Neural progenitor cell (in vitro differentiated cells): ENCODE data around the gene VSTM4. TPM values are rescaled to one million over a fixed set of nuclear protein-coding genes. Genes with fewer than 3 reads are reported as not detected.

Source experiments
- DNase-seq: peaks from one replicate; pipeline ENCODE4 v3.0.0-alpha.2; 2016; ENCODE audit warnings: low spot score
- H2AFZ ChIP-seq: fragments of 200-600 bp; sonication (generic); replicated peaks from 2 replicates; pipeline ENCODE4 v1.6.1; 2016; ENCODE audit warnings: antibody characterized with exemption
- H3F3A ChIP-seq: fragments of 200-600 bp; sonication (generic); 2 replicates; pipeline ENCODE4 v1.6.1; 2016; ENCODE audit warnings: antibody characterized with exemption, low read depth
- H3K27ac ChIP-seq: fragments of 200-600 bp; sonication (generic); 2 replicates; pipeline ENCODE4 v1.5.1; 2016; ENCODE audit warnings: mild to moderate bottlenecking
- H3K27me3 ChIP-seq: fragments of 200-600 bp; sonication (generic); 2 replicates; pipeline ENCODE4 v1.6.1; 2016; ENCODE audit warnings: mild to moderate bottlenecking, moderate library complexity
- H3K36me3 ChIP-seq: fragments of 200-600 bp; sonication (generic); 2 replicates; pipeline ENCODE4 v1.5.1; 2016
- H3K4me1 ChIP-seq: fragments of 200-600 bp; sonication (generic); 2 replicates; pipeline ENCODE4 v1.6.1; 2016; ENCODE audit warnings: mixed run types
- H3K4me2 ChIP-seq: fragments of 200-600 bp; sonication (generic); 2 replicates; pipeline ENCODE4 v1.6.1; 2016
- H3K4me3 ChIP-seq: fragments of 200-600 bp; sonication (generic); 2 replicates; pipeline ENCODE4 v1.5.1; 2016
- H3K79me2 ChIP-seq: fragments of 200-600 bp; sonication (generic); 2 replicates; pipeline ENCODE4 v1.6.1; 2016; ENCODE audit warnings: low read depth
- H3K9ac ChIP-seq: fragments of 200-600 bp; sonication (generic); 2 replicates; pipeline ENCODE4 v1.6.1; 2016
- H3K9me3 ChIP-seq: fragments of 200-600 bp; sonication (generic); 2 replicates; pipeline ENCODE4 v1.5.1; 2016; ENCODE audit warnings: low read depth
- H4K20me1 ChIP-seq: fragments of 200-600 bp; sonication (generic); 2 replicates; pipeline ENCODE4 v1.6.1; 2016; ENCODE audit warnings: low read depth
- H3K27ac Mint-ChIP-seq: 3 replicates; pipeline ENCODE4 v1.8.0; 2021; ENCODE audit warnings: mixed read lengths
- H3K27me3 Mint-ChIP-seq: 2 replicates; pipeline ENCODE4 v1.8.0; 2022; ENCODE audit warnings: low read depth, mild to moderate bottlenecking, inconsistent platforms, moderate library complexity, mixed read lengths; ENCODE audit not compliant: insufficient read depth
- H3K36me3 Mint-ChIP-seq: 3 replicates; pipeline ENCODE4 v1.8.0; 2021; ENCODE audit warnings: mixed read lengths
- H3K4me1 Mint-ChIP-seq: 3 replicates; pipeline ENCODE4 v1.8.0; 2021; ENCODE audit warnings: mixed read lengths
- H3K4me3 Mint-ChIP-seq: 3 replicates; pipeline ENCODE4 v1.8.0; 2021; ENCODE audit warnings: mild to moderate bottlenecking, moderate library complexity, mixed read lengths
- H3K9me3 Mint-ChIP-seq: 3 replicates; pipeline ENCODE4 v1.8.0; 2020; ENCODE audit warnings: mixed read lengths
- CTCF ChIP-seq: fragments of 200-600 bp; sonication (generic); IDR thresholded peaks from 2 replicates; pipeline ENCODE4 v1.5.1; 2017; ENCODE audit warnings: antibody characterized with exemption, mild to moderate bottlenecking
- EZH2 ChIP-seq: fragments of 200-600 bp; sonication (generic); IDR thresholded peaks from 2 replicates; pipeline ENCODE4 v1.6.1; 2017; ENCODE audit warnings: antibody characterized with exemption, mild to moderate bottlenecking, moderate library complexity
- EZH2phosphoT487 ChIP-seq: fragments of 200-600 bp; sonication (generic); IDR thresholded peaks from 2 replicates; pipeline ENCODE4 v1.6.1; 2017; ENCODE audit warnings: antibody characterized with exemption
- total RNA-seq: library from RNA; depleted of rRNA; stranded (reverse); fragments of >200 nt; gene quantifications from 2 replicates; pipeline ENCODE4 v1.2.3, GENCODE V29; 2015; ENCODE audit warnings: low replicate concordance

Gene VSTM4
- total RNA-seq, 1 donor from 2014 or later: 0.92 TPM

- H3K9me3 Mint-ChIP-seq: peaks cover 5% of the 10 kb centered on the region
- no peak overlapping the region for H3K27ac ChIP-seq
- no peaks in the 10 kb centered on the region for H3F3A ChIP-seq
- no peaks in the 10 kb centered on the region for H3K27me3 ChIP-seq
- H3K4me1 Mint-ChIP-seq: no peaks in the 10 kb centered on the region
- no peaks in the 10 kb centered on the region for H3K36me3 ChIP-seq
- no peak overlapping the region for H2AFZ ChIP-seq
- TF ChIP-seq EZH2: no peak
- TF ChIP-seq CTCF: no peak
- no peak for TF ChIP-seq EZH2phosphoT487
- H3K9me3 ChIP-seq: no peaks in the 10 kb centered on the region
- no peaks in the 10 kb centered on the region for H3K36me3 Mint-ChIP-seq
- DNase-seq: no peak
- H3K4me3 Mint-ChIP-seq: no peak overlapping the region
- H3K4me2 ChIP-seq: no peak overlapping the region
- H3K27me3 Mint-ChIP-seq: peaks cover 6% of the 10 kb centered on the region
- H3K9ac ChIP-seq: no peak overlapping the region
- no peaks in the 10 kb centered on the region for H3K79me2 ChIP-seq
- no peaks in the 10 kb centered on the region for H3K4me1 ChIP-seq
- H3K27ac Mint-ChIP-seq: no peak overlapping the region
- no peaks in the 10 kb centered on the region for H4K20me1 ChIP-seq
- H3K4me3 ChIP-seq: no peak overlapping the region
These were observed 16.4 kb upstream of the VSTM4 start for GRCh38 chr10:49131507-49132361.

GRCh38 chr10:49129376-49129775 lies 14.1 kb upstream of the VSTM4 start:
- no peak overlapping the region for H3K27ac Mint-ChIP-seq
- H3K36me3 ChIP-seq: no peaks in the 10 kb centered on the region
- H4K20me1 ChIP-seq: no peaks in the 10 kb centered on the region
- H3K4me1 Mint-ChIP-seq: no peaks in the 10 kb centered on the region
- H3K27me3 Mint-ChIP-seq: peaks cover 4% of the 10 kb centered on the region
- no peak overlapping the region for H3K27ac ChIP-seq
- H3K79me2 ChIP-seq: no peaks in the 10 kb centered on the region
- H3K36me3 Mint-ChIP-seq: no peaks in the 10 kb centered on the region
- H3F3A ChIP-seq: no peaks in the 10 kb centered on the region
- no peak overlapping the region for H3K4me3 ChIP-seq
- H3K4me1 ChIP-seq: no peaks in the 10 kb centered on the region
- H3K9me3 Mint-ChIP-seq: peaks cover 7% of the 10 kb centered on the region
- H3K9me3 ChIP-seq: no peaks in the 10 kb centered on the region
- no peak overlapping the region for H3K9ac ChIP-seq
- TF ChIP-seq EZH2 (no peak), CTCF (no peak), EZH2phosphoT487 (no peak)
- no peak for DNase-seq
- H3K4me3 Mint-ChIP-seq: no peak overlapping the region
- H2AFZ ChIP-seq: no peak overlapping the region
- H3K27me3 ChIP-seq: no peaks in the 10 kb centered on the region
- H3K4me2 ChIP-seq: no peak overlapping the region

GRCh38 chr10:49128854-49129253 lies 13.5 kb upstream of the VSTM4 start:
- Mint-ChIP-seq H3K9me3 (peaks cover 7% of the 10 kb centered on the region), H3K36me3 (no peaks in the 10 kb centered on the region), H3K4me3 (no peak overlapping the region), H3K27me3 (peaks cover 4% of the 10 kb centered on the region), H3K4me1 (no peaks in the 10 kb centered on the region), H3K27ac (no peak overlapping the region)
- Histone ChIP-seq H3K4me2 (no peak overlapping the region), H2AFZ (no peak overlapping the region), H3K4me1 (no peaks in the 10 kb centered on the region), H3K9me3 (no peaks in the 10 kb centered on the region), H3F3A (no peaks in the 10 kb centered on the region), H4K20me1 (no peaks in the 10 kb centered on the region), H3K4me3 (no peak overlapping the region), H3K27me3 (no peaks in the 10 kb centered on the region), H3K36me3 (no peaks in the 10 kb centered on the region), H3K79me2 (no peaks in the 10 kb centered on the region), H3K9ac (no peak overlapping the region), H3K27ac (no peak overlapping the region)
- DNase-seq: no peak
- no peak for TF ChIP-seq CTCF
- TF ChIP-seq EZH2phosphoT487: no peak
- no peak for TF ChIP-seq EZH2
